Renal pelvis (tissue), 4 donors: ENCODE measurements around the gene PCDHGA11. TPM values are rescaled to one million over a fixed set of nuclear protein-coding genes. Genes with fewer than 3 reads are reported as not detected.
A peak's percentile ranks its signal among the peaks of the same experiment; 100 is the strongest.
"Not testable (repeated sequence)": the region's sequence is repeated elsewhere in the genome, so short reads cannot be mapped to it uniquely, and the experiment has no call there.

ENCODE experiments used
- DNase-seq: peaks from one replicate; pipeline ENCODE4 v3.0.0-alpha.2; 2013
- polyA plus RNA-seq, 3 donors: library from polyadenylated mRNA; unstranded; fragments of 120-200 nt; gene quantifications; one replicate each; pipeline ENCODE4 v1.2.1, GENCODE V29; 2013; ENCODE audit not compliant: insufficient read length in 3 of 3

PCDHGA11 gene
- polyA plus RNA-seq, 3 donors: 3.8 to 6.3 (median 4.9) TPM

DNA sequence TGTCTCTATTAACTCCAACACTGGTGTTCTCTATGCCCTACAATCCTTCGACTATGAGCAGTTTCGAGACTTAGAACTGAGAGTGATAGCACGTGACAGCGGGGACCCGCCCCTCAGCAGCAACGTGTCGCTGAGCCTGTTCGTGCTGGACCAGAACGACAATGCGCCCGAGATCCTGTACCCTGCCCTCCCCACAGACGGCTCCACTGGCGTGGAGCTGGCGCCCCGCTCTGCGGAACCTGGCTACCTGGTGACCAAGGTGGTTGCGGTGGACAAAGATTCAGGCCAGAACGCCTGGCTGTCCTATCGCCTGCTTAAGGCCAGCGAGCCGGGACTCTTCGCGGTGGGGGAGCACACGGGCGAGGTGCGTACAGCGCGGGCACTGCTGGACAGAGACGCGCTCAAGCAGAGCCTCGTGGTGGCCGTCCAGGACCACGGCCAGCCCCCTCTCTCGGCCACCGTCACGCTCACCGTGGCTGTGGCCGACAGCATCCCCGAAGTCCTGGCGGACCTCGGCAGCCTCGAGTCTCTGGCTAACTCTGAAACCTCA, 2.0 kb downstream of the PCDHGA11 start:
- DNase-seq: no peak

DNA sequence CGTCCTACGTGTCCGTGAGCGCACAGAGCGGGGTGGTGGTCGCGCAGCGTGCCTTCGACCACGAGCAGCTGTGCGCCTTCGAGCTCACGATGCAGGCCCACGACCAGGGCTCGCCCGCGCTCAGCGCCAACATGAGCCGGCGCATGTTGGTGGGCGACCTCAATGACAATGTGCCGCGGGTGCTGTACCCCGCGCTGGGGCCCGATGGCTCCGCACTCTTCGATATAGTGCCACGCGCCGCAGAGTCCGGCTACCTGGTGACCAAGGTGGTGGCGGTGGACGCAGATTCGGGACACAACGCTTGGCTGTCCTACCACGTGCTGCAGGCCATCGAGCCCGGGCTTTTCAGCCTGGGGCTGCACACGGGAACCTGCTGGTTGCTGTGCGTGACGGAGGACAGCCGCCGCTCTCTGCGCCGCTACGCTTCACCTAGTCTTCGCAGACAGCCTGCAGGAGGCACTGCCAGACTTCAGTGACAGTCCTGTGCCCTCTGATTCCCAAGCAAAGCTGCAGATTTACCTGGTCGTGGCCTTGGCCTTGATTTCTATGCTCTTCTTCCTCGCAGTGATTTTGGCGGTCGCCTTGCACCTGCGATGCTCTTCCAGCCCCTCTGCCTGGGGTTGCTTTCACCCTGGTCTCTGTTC, 7.1 kb downstream of the PCDHGA11 start:
- no peak for DNase-seq

DNA sequence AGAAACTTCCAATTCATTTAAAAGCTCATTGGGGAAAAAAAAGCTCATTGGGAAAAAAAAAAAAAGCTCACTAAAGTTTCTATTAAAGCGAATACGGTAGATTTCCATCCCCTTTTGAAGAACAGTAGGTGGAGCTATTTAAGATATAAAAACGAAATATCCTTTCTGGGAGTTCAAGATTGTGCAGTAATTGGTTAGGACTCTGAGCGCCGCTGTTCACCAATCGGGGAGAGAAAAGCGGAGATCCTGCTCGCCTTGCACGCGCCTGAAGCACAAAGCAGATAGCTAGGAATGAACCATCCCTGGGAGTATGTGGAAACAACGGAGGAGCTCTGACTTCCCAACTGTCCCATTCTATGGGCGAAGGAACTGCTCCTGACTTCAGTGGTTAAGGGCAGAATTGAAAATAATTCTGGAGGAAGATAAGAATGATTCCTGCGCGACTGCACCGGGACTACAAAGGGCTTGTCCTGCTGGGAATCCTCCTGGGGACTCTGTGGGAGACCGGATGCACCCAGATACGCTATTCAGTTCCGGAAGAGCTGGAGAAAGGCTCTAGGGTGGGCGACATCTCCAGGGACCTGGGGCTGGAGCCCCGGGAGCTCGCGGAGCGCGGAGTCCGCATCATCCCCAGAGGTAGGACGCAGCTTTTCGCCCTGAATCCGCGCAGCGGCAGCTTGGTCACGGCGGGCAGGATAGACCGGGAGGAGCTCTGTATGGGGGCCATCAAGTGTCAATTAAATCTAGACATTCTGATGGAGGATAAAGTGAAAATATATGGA, 9.7 kb downstream of the PCDHGA11 start, which contains the start of gene PCDHGA12:
Gene PCDHGA12 (plus strand): TSS at position 176 of the 782 bp plus-strand sequence. CDS start 253 bp downstream, at position 429.
- DNase-seq: peak; percentile 17

DNA sequence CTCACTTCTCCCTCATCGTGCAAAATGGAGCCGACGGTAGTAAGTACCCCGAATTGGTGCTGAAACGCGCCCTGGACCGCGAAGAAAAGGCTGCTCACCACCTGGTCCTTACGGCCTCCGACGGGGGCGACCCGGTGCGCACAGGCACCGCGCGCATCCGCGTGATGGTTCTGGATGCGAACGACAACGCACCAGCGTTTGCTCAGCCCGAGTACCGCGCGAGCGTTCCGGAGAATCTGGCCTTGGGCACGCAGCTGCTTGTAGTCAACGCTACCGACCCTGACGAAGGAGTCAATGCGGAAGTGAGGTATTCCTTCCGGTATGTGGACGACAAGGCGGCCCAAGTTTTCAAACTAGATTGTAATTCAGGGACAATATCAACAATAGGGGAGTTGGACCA, 10.4 kb downstream of the PCDHGA11 start:
- DNase-seq: no peak

DNA sequence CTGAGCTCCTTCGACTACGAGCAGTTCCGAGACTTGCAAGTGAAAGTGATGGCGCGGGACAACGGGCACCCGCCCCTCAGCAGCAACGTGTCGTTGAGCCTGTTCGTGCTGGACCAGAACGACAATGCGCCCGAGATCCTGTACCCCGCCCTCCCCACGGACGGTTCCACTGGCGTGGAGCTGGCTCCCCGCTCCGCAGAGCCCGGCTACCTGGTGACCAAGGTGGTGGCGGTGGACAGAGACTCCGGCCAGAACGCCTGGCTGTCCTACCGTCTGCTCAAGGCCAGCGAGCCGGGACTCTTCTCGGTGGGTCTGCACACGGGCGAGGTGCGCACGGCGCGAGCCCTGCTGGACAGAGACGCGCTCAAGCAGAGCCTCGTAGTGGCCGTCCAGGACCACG, 11.5 kb downstream of the PCDHGA11 start:
- not testable (repeated sequence) for DNase-seq

DNA sequence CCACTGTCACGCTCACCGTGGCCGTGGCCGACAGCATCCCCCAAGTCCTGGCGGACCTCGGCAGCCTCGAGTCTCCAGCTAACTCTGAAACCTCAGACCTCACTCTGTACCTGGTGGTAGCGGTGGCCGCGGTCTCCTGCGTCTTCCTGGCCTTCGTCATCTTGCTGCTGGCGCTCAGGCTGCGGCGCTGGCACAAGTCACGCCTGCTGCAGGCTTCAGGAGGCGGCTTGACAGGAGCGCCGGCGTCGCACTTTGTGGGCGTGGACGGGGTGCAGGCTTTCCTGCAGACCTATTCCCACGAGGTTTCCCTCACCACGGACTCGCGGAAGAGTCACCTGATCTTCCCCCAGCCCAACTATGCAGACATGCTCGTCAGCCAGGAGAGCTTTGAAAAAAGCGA, 11.9 kb downstream of the PCDHGA11 start:
- not testable (repeated sequence) for DNase-seq

DNA sequence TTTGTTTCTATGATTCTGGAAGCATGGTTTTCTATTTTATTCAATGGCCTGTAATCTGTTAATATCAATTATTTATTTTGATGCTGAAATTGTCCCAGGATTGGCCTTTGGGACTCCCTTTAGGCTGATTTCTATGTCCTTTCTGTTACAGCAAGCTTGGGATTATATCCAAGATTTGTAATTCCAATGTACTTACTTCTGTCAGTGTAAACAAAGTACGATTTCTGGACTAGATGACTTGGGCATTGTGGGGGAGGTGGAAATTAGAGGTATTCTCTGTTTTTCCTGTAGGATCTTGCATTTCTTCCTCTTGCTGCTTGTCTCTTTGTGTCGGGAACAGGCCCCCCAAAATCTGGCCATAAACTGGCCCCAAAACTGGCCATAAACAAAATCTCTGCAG, 13.2 kb downstream of the PCDHGA11 start:
- no peak for DNase-seq

DNA sequence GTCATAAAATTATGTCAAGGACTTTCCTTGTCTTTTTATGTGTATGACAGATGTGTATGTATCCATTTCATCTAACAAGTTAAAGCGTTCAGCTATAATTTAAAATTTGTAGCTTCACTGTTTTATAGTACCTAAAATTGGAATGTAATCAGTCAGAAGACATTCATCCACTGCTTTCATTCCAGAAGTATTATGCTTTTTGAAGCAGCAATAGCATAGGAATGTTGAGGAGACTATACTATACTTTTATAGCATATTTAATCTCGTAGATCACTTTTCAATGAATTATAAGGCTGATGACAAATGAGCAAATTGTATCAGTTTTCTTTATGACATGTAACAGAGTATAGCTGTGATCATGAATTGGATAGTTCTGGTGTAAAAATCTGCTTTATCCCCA, 16.4 kb downstream of the PCDHGA11 start:
- DNase-seq: no peak

DNA sequence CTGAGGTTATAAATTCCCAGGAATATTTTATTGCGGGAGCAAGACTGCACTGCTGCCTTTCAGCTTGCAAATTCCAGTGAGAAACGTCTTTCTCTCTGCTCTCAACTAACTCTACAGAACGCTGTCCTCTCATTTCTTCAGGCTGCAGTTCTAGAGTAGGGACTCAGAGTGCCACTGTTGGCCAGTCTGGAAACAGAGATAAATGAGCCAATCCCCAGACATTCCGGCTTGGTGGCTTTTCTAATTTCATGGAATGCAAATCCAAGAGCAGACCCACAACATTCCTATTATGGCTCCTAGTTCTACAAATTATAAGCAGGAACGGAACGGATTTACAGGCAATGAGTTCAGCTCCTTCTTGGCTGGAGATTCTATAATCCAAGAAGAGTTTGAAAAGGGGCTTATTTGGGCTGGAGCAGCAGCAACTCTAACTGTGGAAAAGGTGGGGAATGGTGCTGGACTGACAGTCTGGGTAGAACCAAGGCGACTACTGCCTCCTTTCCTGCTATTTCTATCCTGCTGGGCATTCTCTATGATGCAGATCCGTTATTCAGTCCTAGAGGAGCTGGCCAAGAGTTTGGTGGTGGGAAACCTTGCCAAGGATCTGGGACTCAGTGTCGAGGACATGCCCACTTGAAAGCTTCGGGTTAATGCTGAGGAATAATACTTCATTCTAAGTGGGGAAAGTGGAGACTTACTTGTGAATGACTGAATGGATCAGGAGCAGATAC, 18.7 kb downstream of the PCDHGA11 start:
- DNase-seq: no peak

DNA sequence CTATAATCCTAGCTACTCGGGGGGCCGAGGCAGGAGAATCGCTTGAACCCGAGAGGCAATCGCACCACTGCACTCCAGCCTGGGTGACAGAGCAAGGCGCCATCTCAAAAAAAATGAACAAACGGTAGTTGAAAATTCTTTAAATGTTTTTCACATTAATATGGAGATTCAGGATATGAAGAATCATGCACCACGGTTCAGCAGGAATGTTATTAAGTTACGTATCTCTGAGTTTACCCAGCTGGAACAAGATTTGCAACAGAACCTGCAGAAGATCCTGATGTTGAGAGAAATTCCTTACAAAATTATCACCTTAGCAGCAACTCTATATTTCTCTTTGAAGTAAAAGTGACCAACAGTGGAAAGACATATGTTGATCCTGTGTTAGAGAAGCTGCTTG, 19.5 kb downstream of the PCDHGA11 start:
- no peak for DNase-seq

DNA sequence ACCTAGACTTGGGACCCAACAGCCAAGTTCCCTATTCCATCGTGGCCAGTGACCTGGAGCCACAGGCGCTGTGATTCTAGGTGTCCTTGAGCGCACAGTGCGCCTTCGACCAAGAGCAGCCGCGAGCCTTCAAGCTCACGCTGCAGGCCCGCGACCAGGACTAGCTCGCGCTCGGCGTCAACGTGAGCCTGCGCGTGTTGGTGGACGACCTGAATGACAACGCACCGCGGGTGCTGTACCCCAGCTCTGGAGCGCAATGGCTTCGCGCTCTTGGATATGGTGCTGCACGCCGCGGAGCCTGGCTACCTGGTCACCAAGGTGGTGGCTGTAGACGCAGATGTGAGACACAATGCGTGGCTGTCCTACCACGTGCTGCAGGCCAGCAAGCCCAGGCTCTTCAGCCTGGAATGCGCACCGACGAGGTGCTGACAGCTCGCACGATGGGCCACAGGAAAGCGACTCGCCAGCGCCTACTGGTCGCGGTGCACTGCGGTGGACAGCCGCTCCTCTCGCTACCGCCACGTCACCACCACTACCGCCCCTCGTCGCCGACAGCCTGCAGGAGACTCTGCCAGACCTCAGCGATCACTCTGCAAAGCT, 20.8 kb downstream of the PCDHGA11 start:
- DNase-seq: no peak

DNA sequence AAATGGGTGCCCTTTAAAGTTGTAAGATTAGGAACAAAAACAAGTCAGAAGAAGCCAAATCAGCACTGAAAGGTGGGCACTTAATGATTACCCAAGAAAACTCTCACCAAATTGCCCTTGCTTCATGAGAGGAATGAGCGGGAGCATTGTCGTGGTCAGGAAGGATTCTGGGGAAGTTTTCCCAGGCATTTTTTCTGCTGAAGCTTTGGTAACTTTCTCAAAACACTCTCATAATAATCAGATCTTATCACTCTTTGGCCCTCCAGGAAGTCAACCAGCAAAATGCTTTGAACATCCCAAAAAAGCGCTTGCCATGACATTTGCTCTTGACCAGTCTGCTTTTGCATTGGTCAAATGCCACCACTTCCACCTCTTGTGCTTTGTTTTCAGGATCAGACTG, 44.5 kb downstream of the PCDHGA11 start:
- DNase-seq: no peak

Other genes starting within 250 kb of the PCDHGA11 start
- gene PCDHB7, start 248.4 kb upstream of the PCDHGA11 start, polyA plus RNA-seq: 1 to 10 TPM; 3.5 to 4.4 (median 4.2) TPM
- gene PCDHB8, start 243.3 kb upstream of the PCDHGA11 start, polyA plus RNA-seq: 1 to 10 TPM; 1.5 to 3.1 (median 2.1) TPM
- gene PCDHB16, start 238.7 kb upstream of the PCDHGA11 start, polyA plus RNA-seq: 1 to 10 TPM; 5.1 to 7.4 (median 6.5) TPM
- gene PCDHB9, start 233.9 kb upstream of the PCDHGA11 start, polyA plus RNA-seq: 1 to 10 TPM; 3.4 to 4.5 (median 4.1) TPM
- gene PCDHB10, start 228.7 kb upstream of the PCDHGA11 start, polyA plus RNA-seq: 1 to 10 TPM; 4.9 to 6.6 (median 6.4) TPM
- gene PCDHB11, start 221.4 kb upstream of the PCDHGA11 start, polyA plus RNA-seq: 1 to 10 TPM; 3.8 to 6.5 (median 4.6) TPM
- gene PCDHB12, start 212.3 kb upstream of the PCDHGA11 start, polyA plus RNA-seq: 1 to 10 TPM; 3.6 to 4.6 (median 4.5) TPM
- gene PCDHB13, start 207.1 kb upstream of the PCDHGA11 start, polyA plus RNA-seq: 1 to 10 TPM; 6.4 to 7.5 (median 6.9) TPM
- gene PCDHB14, start 197.7 kb upstream of the PCDHGA11 start, polyA plus RNA-seq: 10 to 100 TPM; 10.1 to 11.2 (median 10.2) TPM
- 10 to 100 TPM; 14.3 to 15.2 (median 14.7) TPM for gene PCDHB15, start 175.7 kb upstream of the PCDHGA11 start, polyA plus RNA-seq
- under 1 TPM in 2 of 3 donors, not detected in 1; 0.19 to 0.21 TPM for gene SLC25A2, start 117.0 kb upstream of the PCDHGA11 start, polyA plus RNA-seq
- 100 to 1,000 TPM; 137 to 157 (median 148) TPM for gene TAF7, start 100.3 kb upstream of the PCDHGA11 start, polyA plus RNA-seq
- gene PCDHGA1, start 90.5 kb upstream of the PCDHGA11 start, polyA plus RNA-seq: 1 to 10 TPM in 2 of 3 donors, under 1 TPM in 1; 0.81 to 1.7 (median 1.0) TPM
- gene PCDHGA2, start 82.3 kb upstream of the PCDHGA11 start, polyA plus RNA-seq: 1 to 10 TPM; 6.3 to 8.3 (median 6.4) TPM
- 1 to 10 TPM; 3.4 to 4.5 (median 3.8) TPM for gene PCDHGA3, start 77.2 kb upstream of the PCDHGA11 start, polyA plus RNA-seq
- 1 to 10 TPM; 1.7 to 1.8 (median 1.7) TPM for gene PCDHGB1, start 71.0 kb upstream of the PCDHGA11 start, polyA plus RNA-seq
- 1 to 10 TPM; 2.3 to 3.0 (median 2.4) TPM for gene PCDHGA4, start 66.0 kb upstream of the PCDHGA11 start, polyA plus RNA-seq
- gene PCDHGB2, start 61.1 kb upstream of the PCDHGA11 start, polyA plus RNA-seq: 1 to 10 TPM; 3.5 to 4.9 (median 3.6) TPM
- 1 to 10 TPM; 2.6 to 3.2 (median 2.6) TPM for gene PCDHGA5, start 56.9 kb upstream of the PCDHGA11 start, polyA plus RNA-seq
- 1 to 10 TPM; 1.9 to 2.6 (median 2.5) TPM for gene PCDHGB3, start 50.8 kb upstream of the PCDHGA11 start, polyA plus RNA-seq
- 1 to 10 TPM; 6.4 to 8.5 (median 7.9) TPM for gene PCDHGA6, start 47.2 kb upstream of the PCDHGA11 start, polyA plus RNA-seq
- 1 to 10 TPM; 2.2 to 2.5 (median 2.5) TPM for gene PCDHGA7, start 38.3 kb upstream of the PCDHGA11 start, polyA plus RNA-seq
- gene PCDHGB4, start 33.4 kb upstream of the PCDHGA11 start, polyA plus RNA-seq: 1 to 10 TPM; 4.9 to 6.2 (median 6.2) TPM
- gene PCDHGA8, start 28.4 kb upstream of the PCDHGA11 start, polyA plus RNA-seq: under 1 TPM; 0.78 to 0.85 (median 0.81) TPM
- 10 to 100 TPM in 1 of 3 donors, 1 to 10 TPM in 2; 9.3 to 12.0 (median 9.7) TPM for gene PCDHGB5, start 23.1 kb upstream of the PCDHGA11 start, polyA plus RNA-seq
- gene PCDHGA9, start 18.3 kb upstream of the PCDHGA11 start, polyA plus RNA-seq: 1 to 10 TPM; 4.8 to 6.1 (median 5.5) TPM
- gene PCDHGB6, start 13.0 kb upstream of the PCDHGA11 start, polyA plus RNA-seq: 1 to 10 TPM; 6.8 to 7.8 (median 7.3) TPM
- 1 to 10 TPM; 3.1 to 3.7 (median 3.4) TPM for gene PCDHGA10, start 8.1 kb upstream of the PCDHGA11 start, polyA plus RNA-seq
- 10 to 100 TPM; 11.0 to 17.3 (median 16.1) TPM for gene PCDHGB7, start 3.4 kb upstream of the PCDHGA11 start, polyA plus RNA-seq
- 1 to 10 TPM; 1.1 to 2.9 (median 1.8) TPM for gene PCDHGA12, start 9.5 kb downstream of the PCDHGA11 start, polyA plus RNA-seq
- gene PCDHGC3, start 54.9 kb downstream of the PCDHGA11 start, polyA plus RNA-seq: 100 to 1,000 TPM in 1 of 3 donors, 10 to 100 TPM in 2; 91.6 to 131 (median 92.5) TPM
- 1 to 10 TPM; 3.3 to 4.3 (median 3.8) TPM for gene PCDHGC4, start 64.0 kb downstream of the PCDHGA11 start, polyA plus RNA-seq
- gene PCDHGC5, start 68.0 kb downstream of the PCDHGA11 start, polyA plus RNA-seq: 1 to 10 TPM in 1 of 3 donors, under 1 TPM in 2; 0.40 to 1.1 (median 0.93) TPM
- 10 to 100 TPM; 70.6 to 81.0 (median 76.5) TPM for gene DIAPH1, start 197.9 kb downstream of the PCDHGA11 start, polyA plus RNA-seq
- 100 to 1,000 TPM in 2 of 3 donors, 10 to 100 TPM in 1; 92.2 to 123 (median 118) TPM for gene HDAC3, start 215.8 kb downstream of the PCDHGA11 start, polyA plus RNA-seq
- 1 to 10 TPM; 1.2 to 1.8 (median 1.4) TPM for gene RELL2, start 215.9 kb downstream of the PCDHGA11 start, polyA plus RNA-seq
- gene FCHSD1, start 230.4 kb downstream of the PCDHGA11 start, polyA plus RNA-seq: 10 to 100 TPM; 11.4 to 16.2 (median 14.7) TPM